Endothelial cell (in vitro differentiated cells): ENCODE measurements around the gene AMPH. TPM values are rescaled to one million over a fixed set of nuclear protein-coding genes. Genes with fewer than 3 reads are reported as not detected.

ENCODE experiments used
- DNase-seq: peaks from one replicate; pipeline ENCODE4 v3.0.0; 2021; ENCODE audit warnings: low spot score
- H3K27ac Mint-ChIP-seq: one replicate; pipeline ENCODE4 v1.8.0; 2021; ENCODE audit warnings: mixed read lengths, inconsistent platforms; ENCODE audit not compliant: unreplicated experiment
- H3K27me3 Mint-ChIP-seq: one replicate; pipeline ENCODE4 v1.8.0; 2021; ENCODE audit warnings: mild to moderate bottlenecking, moderate library complexity, mixed read lengths, inconsistent platforms; ENCODE audit not compliant: unreplicated experiment
- H3K36me3 Mint-ChIP-seq: one replicate; pipeline ENCODE4 v1.8.0; 2021; ENCODE audit warnings: mild to moderate bottlenecking, low read depth, mixed read lengths, inconsistent platforms; ENCODE audit not compliant: unreplicated experiment
- H3K4me1 Mint-ChIP-seq: one replicate; pipeline ENCODE4 v1.8.0; 2021; ENCODE audit warnings: mild to moderate bottlenecking, mixed read lengths, inconsistent platforms; ENCODE audit not compliant: unreplicated experiment
- H3K4me3 Mint-ChIP-seq: one replicate; pipeline ENCODE4 v1.8.0; 2021; ENCODE audit warnings: mild to moderate bottlenecking, mixed read lengths, inconsistent platforms; ENCODE audit not compliant: unreplicated experiment
- H3K9me3 Mint-ChIP-seq: one replicate; pipeline ENCODE4 v1.8.0; 2021; ENCODE audit warnings: mixed read lengths, inconsistent platforms; ENCODE audit not compliant: unreplicated experiment
- CTCF ChIP-seq: fragments of 200-600 bp; sonication (generic); IDR thresholded peaks from one replicate; pipeline ENCODE4 v1.5.0; 2021; ENCODE audit warnings: antibody characterized with exemption; ENCODE audit not compliant: unreplicated experiment
- total RNA-seq: library from RNA; stranded (reverse); fragmentation: NEBNext Ultra II Directional; extraction: Animal tissue kit (Norgen Biotek cat#: 25700); gene quantifications from one replicate; pipeline ENCODE4 v1.2.1, GENCODE V29; 2021; ENCODE audit not compliant: unreplicated experiment

AMPH gene
- total RNA-seq, 1 donor from 2014 or later: 1.6 TPM

- TF ChIP-seq CTCF: no peak
- no peak overlapping the region for H3K4me3 Mint-ChIP-seq
- no peak for DNase-seq
- H3K9me3 Mint-ChIP-seq: no peaks in the 10 kb centered on the region
- H3K4me1 Mint-ChIP-seq: no peaks in the 10 kb centered on the region
- H3K36me3 Mint-ChIP-seq: no peaks in the 10 kb centered on the region
- H3K27ac Mint-ChIP-seq: no peak overlapping the region
- H3K27me3 Mint-ChIP-seq: no peaks in the 10 kb centered on the region
These were observed 30.4 kb downstream of the AMPH start for GRCh38 chr7:38600741-38601140.

GRCh38 chr7:38594949-38595348 is 36.2 kb downstream of the AMPH start:
- no peak for TF ChIP-seq CTCF
- no peak for DNase-seq
- H3K9me3 Mint-ChIP-seq: no peaks in the 10 kb centered on the region
- H3K4me1 Mint-ChIP-seq: no peaks in the 10 kb centered on the region
- no peak overlapping the region for H3K4me3 Mint-ChIP-seq
- no peaks in the 10 kb centered on the region for H3K27me3 Mint-ChIP-seq
- H3K36me3 Mint-ChIP-seq: no peaks in the 10 kb centered on the region
- no peak overlapping the region for H3K27ac Mint-ChIP-seq

- no peak for TF ChIP-seq CTCF
- no peaks in the 10 kb centered on the region for H3K27me3 Mint-ChIP-seq
- H3K9me3 Mint-ChIP-seq: no peaks in the 10 kb centered on the region
- H3K4me3 Mint-ChIP-seq: no peak overlapping the region
- H3K27ac Mint-ChIP-seq: no peak overlapping the region
- DNase-seq: no peak
- H3K4me1 Mint-ChIP-seq: no peaks in the 10 kb centered on the region
- no peaks in the 10 kb centered on the region for H3K36me3 Mint-ChIP-seq
These were observed 38.4 kb downstream of the AMPH start for GRCh38 chr7:38592737-38593288.

- TF ChIP-seq CTCF: no peak
- H3K9me3 Mint-ChIP-seq: no peaks in the 10 kb centered on the region
- H3K36me3 Mint-ChIP-seq: no peaks in the 10 kb centered on the region
- no peak for DNase-seq
- no peaks in the 10 kb centered on the region for H3K4me1 Mint-ChIP-seq
- no peak overlapping the region for H3K27ac Mint-ChIP-seq
- H3K27me3 Mint-ChIP-seq: no peaks in the 10 kb centered on the region
- H3K4me3 Mint-ChIP-seq: no peak overlapping the region
These were observed 45.4 kb downstream of the AMPH start for GRCh38 chr7:38585572-38586354.
